Measurements from ENCODE around the gene SCIN. TPM values are rescaled to one million over a fixed set of nuclear protein-coding genes. Genes with fewer than 3 reads are reported as not detected.
A peak's percentile ranks its signal among the peaks of the same experiment; 100 is the strongest.

SCIN gene
- total and polyA plus RNA-seq, 12 donors, result 0.06 to 5.5 (median 0.79) TPM

GRCh38 chr7:12633582-12633981 is 63.1 kb downstream of the SCIN start:
- Histone ChIP-seq H3K4me3 (no peak overlapping the region), H3K36me3 (replicated peaks in 1 of 2) (no peaks in the 10 kb centered on the region), H3K9me3 (replicated peaks in 1 of 3) (no peaks in the 10 kb centered on the region), H3K27ac (no peak overlapping the region), H3K4me1 (replicated peaks in 1 of 2) (no peaks in the 10 kb centered on the region), H3K27me3 (peaks cover 3% of the 10 kb centered on the region)
- no peak for DNase-seq
- TF ChIP-seq POLR2A (IDR thresholded peaks at IDR 0.05) (no peak), CTCF (IDR thresholded peaks at IDR 0.05) (no peak)
- WGBS, 4 donors, result 57 to 70% (median 67%) methylated on average over 4 of the region's 4 CpGs
- intact Hi-C loops (cut with DNase I), result loop anchor here in 1 of 2 donors (10.0 kb wide), 1 partner anchor 631 kb away; no protein-coding TSS in a partner anchor

GRCh38 chr7:12635830-12636229 is 65.3 kb downstream of the SCIN start:
- WGBS, 4 donors, result 44 to 62% (median 56%) methylated on average over 6 of the region's 6 CpGs
- Histone ChIP-seq H3K9me3 (replicated peaks in 1 of 3) (no peaks in the 10 kb centered on the region), H3K27ac (no peak overlapping the region), H3K36me3 (replicated peaks in 1 of 2) (no peaks in the 10 kb centered on the region), H3K27me3 (peaks cover 3% of the 10 kb centered on the region), H3K4me3 (no peak overlapping the region), H3K4me1 (replicated peaks in 1 of 2) (no peaks in the 10 kb centered on the region)
- peak in 1 of 7 donors; percentile 7 for DNase-seq
- TF ChIP-seq CTCF (IDR thresholded peaks at IDR 0.05) (no peak), POLR2A (IDR thresholded peaks at IDR 0.05) (no peak)
- intact Hi-C loops (cut with DNase I), result loop anchor here (5.0 to 10.0 kb wide), 2 partner anchors 626 to 629 kb away; no protein-coding TSS in a partner anchor

GRCh38 chr7:12637328-12637727 is 66.8 kb downstream of the SCIN start:
- no peak for DNase-seq
- intact Hi-C loops (cut with DNase I), result loop anchor here (5.0 to 10.0 kb wide), 2 partner anchors 625 to 627 kb away; no protein-coding TSS in a partner anchor
- H3K4me3 ChIP-seq, result no peak overlapping the region
- no peak for TF ChIP-seq POLR2A (IDR thresholded peaks at IDR 0.05)
- TF ChIP-seq CTCF (IDR thresholded peaks at IDR 0.05), result no peak
- H3K27me3 ChIP-seq, result peaks cover under 1% of the 10 kb centered on the region
- H3K9me3 ChIP-seq (replicated peaks in 1 of 3), result no peaks in the 10 kb centered on the region
- no peaks in the 10 kb centered on the region for H3K36me3 ChIP-seq (replicated peaks in 1 of 2)
- no peak overlapping the region for H3K27ac ChIP-seq
- H3K4me1 ChIP-seq (replicated peaks in 1 of 2), result no peaks in the 10 kb centered on the region

- Histone ChIP-seq H3K4me1 (replicated peaks in 1 of 2) (no peaks in the 10 kb centered on the region), H3K27ac (no peak overlapping the region)
These were observed 67.5 kb downstream of the SCIN start for GRCh38 chr7:12637819-12638592.

More at GRCh38 chr7:12637819-12638592, 67.5 kb downstream of the SCIN start:
- no peak overlapping the region for H3K4me3 ChIP-seq
- H3K9me3 ChIP-seq (replicated peaks in 1 of 3), result no peaks in the 10 kb centered on the region
- whole genome bisulfite sequencing, 4 donors, result 26 to 30% (median 29%) methylated on average over 4 of the region's 4 CpGs
- H3K36me3 ChIP-seq (replicated peaks in 1 of 2), result no peaks in the 10 kb centered on the region
- intact Hi-C loops (cut with DNase I), result loop anchor here (5.0 to 10.0 kb wide), 2 partner anchors 624 to 627 kb away; no protein-coding TSS in a partner anchor
- no peak for TF ChIP-seq CTCF (IDR thresholded peaks at IDR 0.05)
- no peak for TF ChIP-seq POLR2A (IDR thresholded peaks at IDR 0.05)
- H3K27me3 ChIP-seq, result no peaks in the 10 kb centered on the region
- no peak for DNase-seq

Data from adrenal gland (tissue), 12 donors.